Occipital lobe (tissue), 2 donors: ENCODE results near the gene RBM10. TPM values are rescaled to one million over a fixed set of nuclear protein-coding genes. Genes with fewer than 3 reads are reported as not detected.

Source experiments
- DNase-seq: peaks from one replicate; lab custom pipeline; 2025; lab: John Stamatoyannopoulos, UW
- total RNA-seq: library from RNA; depleted of rRNA; stranded (reverse); fragments of >200 nt; gene quantifications from one replicate; pipeline ENCODE4 v1.2.3, GENCODE V29; 2014

RBM10 gene
- total RNA-seq, 1 donor from 2014 or later = 38.7 TPM

DNA sequence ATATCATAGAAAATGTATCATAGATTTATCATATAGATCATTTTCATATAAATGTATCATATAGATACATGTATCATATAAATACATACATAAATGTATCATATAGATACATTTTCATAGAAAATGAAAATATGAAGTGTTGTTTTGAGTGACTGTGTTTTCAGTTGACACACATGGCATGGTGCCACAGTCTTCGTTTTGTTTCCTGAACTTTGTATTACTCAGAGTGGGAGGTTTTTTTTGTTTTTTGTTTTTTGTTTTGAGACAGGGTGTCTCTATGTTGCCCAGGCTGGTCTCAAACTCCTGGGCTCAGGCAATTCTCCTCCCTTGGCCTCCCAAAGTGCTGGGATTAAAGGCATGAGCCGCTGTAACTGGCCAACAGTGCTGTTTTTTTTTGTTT lies 3.9 kb downstream of the RBM10 start:
- no peak for DNase-seq

DNA sequence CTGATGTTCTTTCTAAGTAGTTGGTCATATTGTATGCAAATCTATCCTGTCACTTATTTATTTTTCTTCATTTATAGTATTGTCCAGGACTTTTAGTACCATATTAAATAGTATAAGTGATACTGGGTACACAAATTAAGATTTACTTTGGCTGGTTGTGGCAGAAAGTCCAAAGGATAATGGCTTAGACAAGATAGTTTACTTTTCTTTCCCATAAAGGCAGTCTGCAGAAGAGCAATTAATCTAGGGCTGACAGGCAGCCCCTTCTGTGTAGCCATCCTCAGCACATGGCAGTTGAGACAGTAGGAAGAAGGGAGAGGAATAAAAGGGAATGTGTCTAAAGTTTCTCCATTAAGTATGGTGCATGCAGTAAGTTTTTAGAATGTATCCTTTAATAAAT lies 6.4 kb downstream of the RBM10 start:
- no peak for DNase-seq

- no peak for DNase-seq
Observed at GRCh38 chrX:47156611-47157520, 11.8 kb downstream of the RBM10 start.

- DNase-seq = no peak
Observed at GRCh38 chrX:47158131-47158530, 13.1 kb downstream of the RBM10 start.

- DNase-seq = no peak
Observed at GRCh38 chrX:47158781-47159180, 13.8 kb downstream of the RBM10 start.

DNA sequence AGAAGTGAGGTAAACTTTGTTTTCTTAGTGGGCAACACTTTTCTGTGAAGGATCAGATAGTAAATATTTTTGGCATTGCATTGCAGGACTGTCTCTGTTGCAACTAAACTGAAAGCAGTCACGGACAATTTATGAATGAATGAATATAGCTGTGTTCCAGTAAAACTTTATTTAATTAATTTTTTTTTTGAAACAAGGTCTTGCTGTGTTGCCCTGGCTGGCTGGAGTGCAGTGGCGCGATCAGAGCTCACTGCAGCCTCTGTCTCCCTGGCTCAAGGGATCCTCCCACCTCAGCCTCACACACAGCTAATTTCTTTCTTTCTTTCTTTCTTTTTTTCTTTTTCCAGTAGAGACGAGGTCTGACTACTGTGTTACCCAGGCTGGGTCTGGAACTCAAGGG lies 15.8 kb downstream of the RBM10 start:
- DNase-seq = no peak

DNA sequence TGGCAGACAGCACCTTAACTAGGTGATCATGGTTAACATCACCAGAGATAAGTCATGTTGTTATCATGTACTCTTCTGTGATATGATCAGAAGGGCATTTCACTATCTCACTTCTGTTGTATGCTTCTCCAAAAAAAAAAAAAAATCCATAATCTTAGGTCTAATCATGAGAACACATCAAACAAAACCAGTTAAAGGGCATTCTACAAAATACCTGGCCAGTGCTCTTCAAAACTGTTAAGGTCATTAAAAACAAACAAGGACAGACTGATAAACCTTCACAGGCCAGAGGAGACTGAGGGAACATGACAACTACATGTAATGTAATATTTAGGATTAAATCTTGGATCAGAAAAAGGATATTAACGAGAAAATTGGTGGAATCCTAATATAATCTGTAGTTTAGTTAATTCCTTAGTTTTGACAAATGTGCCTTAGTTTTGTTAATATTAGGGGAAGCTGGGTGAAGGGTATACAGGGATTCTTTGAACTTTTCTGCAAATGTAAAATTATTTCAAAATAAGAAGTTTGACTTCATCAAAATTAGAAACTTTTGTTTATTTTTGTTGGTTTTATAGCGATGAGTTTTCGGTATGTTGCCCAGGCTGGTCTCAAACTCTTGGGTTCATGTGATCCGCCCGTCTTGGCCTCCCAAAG lies 18.0 kb downstream of the RBM10 start:
- no peak for DNase-seq

GRCh38 chrX:47164420-47164819 lies 19.4 kb downstream of the RBM10 start:
- DNase-seq = no peak

- DNase-seq = no peak
Observed at GRCh38 chrX:47166126-47166525, 21.1 kb downstream of the RBM10 start.

- no peak for DNase-seq
Observed at GRCh38 chrX:47168495-47169073, 23.6 kb downstream of the RBM10 start.

DNA sequence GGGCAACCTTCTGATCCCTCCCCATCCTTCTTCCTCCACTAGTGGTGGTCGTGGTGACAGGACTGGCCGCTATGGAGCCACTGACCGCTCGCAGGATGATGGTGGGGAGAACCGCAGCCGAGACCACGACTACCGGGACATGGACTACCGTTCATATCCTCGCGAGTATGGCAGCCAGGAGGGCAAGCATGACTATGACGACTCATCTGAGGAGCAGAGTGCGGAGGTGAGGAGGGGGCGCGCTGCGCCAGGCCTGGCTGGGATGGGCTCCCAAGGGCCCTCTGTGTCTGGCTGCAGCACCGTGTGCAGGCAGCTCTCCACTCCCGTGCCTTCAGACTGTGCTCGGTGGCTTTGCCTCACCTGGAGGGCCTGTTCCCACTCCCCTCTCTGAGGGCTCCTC lies 24.3 kb downstream of the RBM10 start:
- no peak for DNase-seq

GRCh38 chrX:47169726-47170515 lies 24.9 kb downstream of the RBM10 start:
- DNase-seq = no peak

- DNase-seq = no peak
Observed at GRCh38 chrX:47170861-47171692, 26.1 kb downstream of the RBM10 start.

GRCh38 chrX:47171996-47172395 lies 27.0 kb downstream of the RBM10 start:
- no peak for DNase-seq

- DNase-seq = no peak
Observed at GRCh38 chrX:47172549-47172948, 27.5 kb downstream of the RBM10 start.

DNA sequence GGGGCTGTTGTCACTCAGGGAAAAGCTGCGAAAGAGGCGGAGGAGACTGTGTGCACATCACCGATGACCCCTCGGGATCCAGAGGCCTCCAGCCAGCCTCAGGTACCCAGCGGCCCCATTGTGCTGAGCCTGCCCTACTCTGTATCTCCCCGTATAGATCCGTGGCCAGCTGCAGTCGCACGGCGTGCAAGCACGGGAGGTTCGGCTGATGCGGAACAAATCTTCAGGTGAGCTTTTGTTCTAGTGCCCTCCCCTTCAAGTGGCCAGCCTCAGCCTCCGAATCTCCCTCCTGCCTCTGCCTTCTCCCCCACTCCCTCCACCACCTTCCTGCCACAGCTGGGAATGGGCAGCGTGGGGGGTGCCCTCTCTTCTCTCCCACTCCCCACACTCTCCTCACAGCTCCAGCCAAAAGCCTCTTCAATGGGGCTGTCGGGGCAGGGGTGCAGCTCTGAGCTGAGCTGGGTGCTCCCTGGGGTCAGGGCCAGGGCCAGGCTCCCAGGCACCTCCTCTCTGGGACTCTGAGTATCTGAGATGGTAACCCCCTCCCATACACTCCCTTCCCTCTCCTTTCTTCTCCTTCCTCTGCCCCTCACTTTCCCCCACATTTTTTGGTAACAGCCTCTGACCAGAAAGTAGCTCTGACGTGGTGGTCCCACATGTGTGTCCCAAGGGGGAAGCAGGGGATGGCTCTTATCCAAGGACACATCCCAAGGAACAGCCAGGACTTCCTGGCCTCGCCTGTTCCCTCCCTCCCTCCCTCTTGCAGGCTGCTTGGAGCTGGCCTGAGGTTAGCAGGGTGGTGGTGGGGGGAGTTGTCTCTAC lies 28.2 kb downstream of the RBM10 start:
- DNase-seq = no peak

- DNase-seq = no peak
Observed at GRCh38 chrX:47174376-47174775, 29.4 kb downstream of the RBM10 start.

- DNase-seq = no peak
Observed at GRCh38 chrX:47174846-47175587, 30.0 kb downstream of the RBM10 start.

DNA sequence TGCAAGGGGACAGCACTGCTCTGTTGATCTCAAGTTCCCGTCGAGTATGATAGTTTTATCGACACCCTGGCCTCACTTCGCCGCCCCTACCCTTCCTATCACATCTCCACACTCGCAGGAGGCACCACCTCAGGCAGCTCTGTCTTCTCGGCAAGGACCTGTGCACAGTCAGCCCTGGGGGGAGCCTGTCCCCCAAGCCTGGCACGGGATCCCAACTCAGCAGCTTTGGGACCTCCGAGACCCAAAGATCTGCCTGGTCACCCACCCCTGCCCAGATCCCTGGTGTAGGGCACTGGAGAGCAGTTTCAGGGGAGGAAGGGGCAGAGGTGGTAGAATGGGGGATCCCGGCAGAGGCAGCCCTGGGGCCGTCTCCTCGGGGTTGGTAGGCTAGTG lies 30.6 kb downstream of the RBM10 start:
- no peak for DNase-seq
